H9 (cell line): ENCODE data around the gene PCYT2. TPM values are rescaled to one million over a fixed set of nuclear protein-coding genes. Genes with fewer than 3 reads are reported as not detected.
A peak's percentile ranks its signal among the peaks of the same experiment; 100 is the strongest.

ENCODE experiments used
- DNase-seq: peaks from one replicate; pipeline ENCODE4 v3.0.0-alpha.2; 2017
- H2AFZ ChIP-seq: one replicate; pipeline ENCODE4 v1.6.1; 2013; ENCODE audit warnings: mild to moderate bottlenecking, low read length, control low read depth, moderate library complexity
- H2AK5ac ChIP-seq: 2 replicates; pipeline ENCODE4 v1.6.1; 2013; ENCODE audit warnings: low read length, control low read depth, mixed read lengths; ENCODE audit not compliant: insufficient read length
- H2BK120ac ChIP-seq: one replicate; pipeline ENCODE4 v1.6.1; 2013; ENCODE audit warnings: low read depth, mild to moderate bottlenecking, low read length, control low read depth, inconsistent platforms; ENCODE audit not compliant: poor library complexity, severe bottlenecking
- H2BK12ac ChIP-seq: 2 replicates; pipeline ENCODE4 v1.6.1; 2013; ENCODE audit warnings: low read length, control low read depth, mixed read lengths, low read depth; ENCODE audit not compliant: insufficient read length
- H2BK15ac ChIP-seq: 2 replicates; pipeline ENCODE4 v1.6.1; 2013; ENCODE audit warnings: low read depth, low read length, control low read depth
- H2BK20ac ChIP-seq: one replicate; pipeline ENCODE4 v1.6.1; 2013; ENCODE audit warnings: low read depth, mild to moderate bottlenecking, low read length, control low read depth, inconsistent platforms; ENCODE audit not compliant: poor library complexity, severe bottlenecking
- H2BK5ac ChIP-seq: 2 replicates; pipeline ENCODE4 v1.6.1; 2013; ENCODE audit warnings: low read length, control low read depth, mixed read lengths; ENCODE audit not compliant: insufficient read length
- H3K14ac ChIP-seq: 2 replicates; pipeline ENCODE4 v1.6.1; 2013; ENCODE audit warnings: low read length, control low read depth; ENCODE audit not compliant: insufficient read depth
- H3K18ac ChIP-seq: 2 replicates; pipeline ENCODE4 v1.6.1; 2013; ENCODE audit warnings: low read depth, mild to moderate bottlenecking, mixed read lengths, low read length, control low read depth; ENCODE audit not compliant: insufficient read length
- H3K23ac ChIP-seq: 2 replicates; pipeline ENCODE4 v1.6.1; 2013; ENCODE audit warnings: low read length, control low read depth, mixed read lengths, low read depth; ENCODE audit not compliant: insufficient read length
- H3K23me2 ChIP-seq: 2 replicates; pipeline ENCODE4 v1.6.1; 2013; ENCODE audit warnings: low read depth, mild to moderate bottlenecking, mixed read lengths, low read length, control low read depth; ENCODE audit not compliant: insufficient read length, poor library complexity, severe bottlenecking
- H3K27ac ChIP-seq: 2 replicates; pipeline ENCODE4 v1.5.1; 2013; ENCODE audit warnings: low read length, control low read depth, mixed read lengths, low read depth; ENCODE audit not compliant: insufficient read length
- H3K27me3 ChIP-seq: 2 replicates; pipeline ENCODE4 v1.6.1; 2013; ENCODE audit warnings: low read length, control low read depth, inconsistent platforms; ENCODE audit not compliant: insufficient read depth
- H3K4ac ChIP-seq: 2 replicates; pipeline ENCODE4 v1.6.1; 2013; ENCODE audit warnings: low read depth, mild to moderate bottlenecking, control low read depth, inconsistent platforms, low read length, moderate library complexity
- H3K4me1 ChIP-seq: 2 replicates; pipeline ENCODE4 v1.6.1; 2013; ENCODE audit warnings: low read length, control low read depth, inconsistent platforms; ENCODE audit not compliant: insufficient read depth
- H3K4me2 ChIP-seq: 2 replicates; pipeline ENCODE4 v1.6.1; 2013; ENCODE audit warnings: low read length, control low read depth, mixed read lengths; ENCODE audit not compliant: insufficient read length, insufficient read depth
- H3K56ac ChIP-seq: 2 replicates; pipeline ENCODE4 v1.6.1; 2013; ENCODE audit warnings: low read depth, mild to moderate bottlenecking, mixed read lengths, low read length, control low read depth; ENCODE audit not compliant: insufficient read length
- H3K79me1 ChIP-seq: 2 replicates; pipeline ENCODE4 v1.6.1; 2013; ENCODE audit warnings: low read depth, mild to moderate bottlenecking, moderate library complexity, low read length, control low read depth, inconsistent platforms; ENCODE audit not compliant: insufficient read depth, poor library complexity, severe bottlenecking
- H3K79me2 ChIP-seq: 2 replicates; pipeline ENCODE4 v1.6.1; 2013; ENCODE audit warnings: low read length, control low read depth, inconsistent platforms; ENCODE audit not compliant: insufficient read depth
- H3K9ac ChIP-seq: 2 replicates; pipeline ENCODE4 v1.6.1; 2013; ENCODE audit warnings: low read length, control low read depth, mixed read lengths; ENCODE audit not compliant: insufficient read length; ENCODE audit errors: extremely low read depth
- H3K9me3 ChIP-seq: one replicate; pipeline ENCODE4 v1.6.1; 2013; ENCODE audit warnings: low read depth, low read length, inconsistent platforms; ENCODE audit not compliant: control insufficient read depth
- H3T11ph ChIP-seq: one replicate; pipeline ENCODE4 v1.6.1; 2013; ENCODE audit warnings: mild to moderate bottlenecking, low read length, control low read depth, inconsistent platforms
- H4K20me1 ChIP-seq: one replicate; pipeline ENCODE4 v1.6.1; 2013; ENCODE audit not compliant: control insufficient read depth, insufficient read length, insufficient read depth
- H4K5ac ChIP-seq: 2 replicates; pipeline ENCODE4 v1.6.1; 2013; ENCODE audit warnings: low read depth, mild to moderate bottlenecking, mixed read lengths, low read length, control low read depth; ENCODE audit not compliant: insufficient read length
- H4K8ac ChIP-seq: replicated peaks from 2 replicates; pipeline ENCODE4 v1.6.1; 2013; ENCODE audit warnings: low read length, control low read depth, mixed read lengths, low read depth; ENCODE audit not compliant: insufficient read length
- H4K91ac ChIP-seq: 2 replicates; pipeline ENCODE4 v1.6.1; 2013; ENCODE audit warnings: low read depth, mild to moderate bottlenecking, moderate library complexity, mixed read lengths, low read length, control low read depth; ENCODE audit not compliant: insufficient read length
- H3K27ac Mint-ChIP-seq, 3 experiments: 2 replicates in 2 of 3; 3 replicates in 1 of 3; pipeline ENCODE4 v1.8.0; 2020 to 2021; ENCODE audit warnings: mixed read lengths in 3 of 3, mild to moderate bottlenecking in 1 of 3, moderate library complexity in 1 of 3
- H3K27me3 Mint-ChIP-seq: 2 replicates; pipeline ENCODE4 v1.8.0; 2021; ENCODE audit warnings: low read depth, mild to moderate bottlenecking, moderate library complexity, mixed read lengths
- H3K36me3 Mint-ChIP-seq, 3 experiments: 2 replicates in 2 of 3; 3 replicates in 1 of 3; pipeline ENCODE4 v1.8.0; 2020 to 2021; ENCODE audit warnings: low read depth in 3 of 3, mixed read lengths in 3 of 3; ENCODE audit not compliant: insufficient read depth in 1 of 3
- H3K4me1 Mint-ChIP-seq, 2 experiments: 2 replicates each; pipeline ENCODE4 v1.8.0; 2020; ENCODE audit warnings: mixed read lengths in 2 of 2
- H3K4me3 Mint-ChIP-seq, 2 experiments: 2 replicates in 1 of 2; 3 replicates in 1 of 2; pipeline ENCODE4 v1.8.0; 2020 to 2021; ENCODE audit warnings: mild to moderate bottlenecking in 2 of 2, mixed read lengths in 2 of 2, moderate library complexity in 1 of 2
- H3K9me3 Mint-ChIP-seq, 2 experiments: 2 replicates in 1 of 2; 3 replicates in 1 of 2; pipeline ENCODE4 v1.8.0; 2020; ENCODE audit warnings: mild to moderate bottlenecking in 2 of 2, mixed read lengths in 2 of 2, moderate library complexity in 1 of 2
- WGBS: extraction: QIAGEN DNeasy Blood & Tissue Kit; methylation state at CpG from one replicate; pipeline ENCODE4 v1.1.7; 2013; ENCODE audit warnings: missing lambda C conversion rate, low lambda C conversion rate, mixed read lengths; ENCODE audit not compliant: insufficient read length; ENCODE audit errors: extremely low coverage; 5-methylcytosine and 5-hydroxymethylcytosine counted together
- total RNA-seq: library from RNA; stranded (reverse); gene quantifications from 2 replicates; pipeline ENCODE4 v1.2.1, GENCODE V29; 2021
- TF ChIP-seq, protein P1 (sequence below): fragments of 200-600 bp; sonication (generic); conservative IDR thresholded peaks from 3 replicates; pipeline ENCODE4 v1.8.0; 2021; ENCODE audit warnings: antibody characterized with exemption, mild to moderate bottlenecking

Gene PCYT2
- total RNA-seq, 1 experiment from 2014 or later, result 24.5 TPM

DNA sequence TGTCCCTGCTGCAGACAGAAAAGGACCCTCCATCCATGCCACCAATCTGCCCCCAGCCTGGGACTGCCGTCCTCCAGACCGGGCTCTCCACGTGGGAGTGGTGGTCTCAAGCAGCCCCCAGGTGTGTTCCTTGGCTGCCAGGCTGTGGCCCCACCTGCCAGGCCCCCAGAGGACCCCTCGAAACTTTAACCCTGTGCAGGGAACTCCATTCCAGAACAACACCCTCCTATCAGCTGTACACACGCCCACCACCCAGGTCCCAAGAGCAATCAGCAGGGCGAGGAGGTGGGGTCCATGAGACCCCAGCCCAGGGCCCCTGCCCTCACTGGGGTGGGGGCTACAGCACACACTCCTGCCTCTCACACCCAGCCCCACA is 24.5 kb upstream of the PCYT2 start:
- peaks cover 4% of the 10 kb centered on the region for H3K23me2 ChIP-seq
- H2BK12ac ChIP-seq, result no peak overlapping the region
- no peak overlapping the region for H3K18ac ChIP-seq
- no peak overlapping the region for H2BK5ac ChIP-seq
- WGBS, result no CpG with 5 or more reads among the region's 6 CpGs
- Mint-ChIP-seq H3K9me3 (no peaks in the 10 kb centered on the region), H3K27me3 (peaks cover 37% of the 10 kb centered on the region), H3K4me3 (peak overlapping the region; percentile 80 to 96), H3K27ac (no peak overlapping the region), H3K4me1 (peaks cover 0 to 19% of the 10 kb centered on the region in 2 experiments; a peak in 2 of 4 replicates), H3K36me3 (peaks cover 3 to 32% (median 21%) of the 10 kb centered on the region in 3 experiments; a peak in 6 of 7 replicates)
- H3K79me1 ChIP-seq, result peaks cover 3% of the 10 kb centered on the region
- no peak overlapping the region for H2AFZ ChIP-seq
- no peak for DNase-seq
- H2BK15ac ChIP-seq, result no peak overlapping the region
- H3K56ac ChIP-seq, result no peak overlapping the region
- no peak overlapping the region for H3K14ac ChIP-seq
- H4K8ac ChIP-seq, result no peak overlapping the region
- H4K20me1 ChIP-seq, result peaks cover 4% of the 10 kb centered on the region
- H2BK20ac ChIP-seq, result no peak overlapping the region
- no peak overlapping the region for H3K4me2 ChIP-seq
- H3K79me2 ChIP-seq, result peaks cover 2% of the 10 kb centered on the region; the same call in 1 of the 2 replicates
- H3K4ac ChIP-seq, result no peak overlapping the region
- no peak overlapping the region for H3T11ph ChIP-seq
- no peak overlapping the region for H3K27ac ChIP-seq
- no peaks in the 10 kb centered on the region; the same call in 1 of the 2 replicates for H3K27me3 ChIP-seq
- no peaks in the 10 kb centered on the region for H3K9me3 ChIP-seq
- H2AK5ac ChIP-seq, result no peak overlapping the region
- H3K9ac ChIP-seq, result no peak overlapping the region
- H4K5ac ChIP-seq, result no peak overlapping the region
- no peak overlapping the region for H3K23ac ChIP-seq
- H3K4me1 ChIP-seq, result no peaks in the 10 kb centered on the region
- TF ChIP-seq, protein P1, sequence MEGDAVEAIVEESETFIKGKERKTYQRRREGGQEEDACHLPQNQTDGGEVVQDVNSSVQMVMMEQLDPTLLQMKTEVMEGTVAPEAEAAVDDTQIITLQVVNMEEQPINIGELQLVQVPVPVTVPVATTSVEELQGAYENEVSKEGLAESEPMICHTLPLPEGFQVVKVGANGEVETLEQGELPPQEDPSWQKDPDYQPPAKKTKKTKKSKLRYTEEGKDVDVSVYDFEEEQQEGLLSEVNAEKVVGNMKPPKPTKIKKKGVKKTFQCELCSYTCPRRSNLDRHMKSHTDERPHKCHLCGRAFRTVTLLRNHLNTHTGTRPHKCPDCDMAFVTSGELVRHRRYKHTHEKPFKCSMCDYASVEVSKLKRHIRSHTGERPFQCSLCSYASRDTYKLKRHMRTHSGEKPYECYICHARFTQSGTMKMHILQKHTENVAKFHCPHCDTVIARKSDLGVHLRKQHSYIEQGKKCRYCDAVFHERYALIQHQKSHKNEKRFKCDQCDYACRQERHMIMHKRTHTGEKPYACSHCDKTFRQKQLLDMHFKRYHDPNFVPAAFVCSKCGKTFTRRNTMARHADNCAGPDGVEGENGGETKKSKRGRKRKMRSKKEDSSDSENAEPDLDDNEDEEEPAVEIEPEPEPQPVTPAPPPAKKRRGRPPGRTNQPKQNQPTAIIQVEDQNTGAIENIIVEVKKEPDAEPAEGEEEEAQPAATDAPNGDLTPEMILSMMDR, result no peak
- no peak overlapping the region for H2BK120ac ChIP-seq
- H4K91ac ChIP-seq, result no peak overlapping the region
